ENCODE data around the gene PPM1B. TPM values are rescaled to one million over a fixed set of nuclear protein-coding genes. Genes with fewer than 3 reads are reported as not detected.

Gene PPM1B
- total and polyA plus RNA-seq, 2 of the 4 experiments (the other 2 are of a cell fraction), result 13.4 to 14.7 TPM

- in situ Hi-C loops (cut with MboI; ENCODE audit: low sequenced_read_pairs) (no loop called here), dilution Hi-C loops (cut with HindIII; ENCODE audit: low sequenced_read_pairs, unreplicated experiment) (no loop called here)
- CTCF ChIA-PET, result interaction anchor here (1.7 kb wide), 1 partner anchor 8 kb away, joined by 6 read pairs; no protein-coding TSS in a partner anchor
Measured at GRCh38 chr2:44201648-44202165, 33.0 kb downstream of the PPM1B start.

More at GRCh38 chr2:44201648-44202165, 33.0 kb downstream of the PPM1B start:
- intact Hi-C loops (cut with micrococcal nuclease), result no loop called here
- H3K4me3 ChIP-seq (ENCODE audit: insufficient read depth, low read depth, low read length), result no peak overlapping the region
- no peak overlapping the region for H2BK20ac ChIP-seq (ENCODE audit: low read depth, low read length)
- no peak overlapping the region for H3K9ac ChIP-seq (ENCODE audit: low read depth, low read length)
- H2AK5ac ChIP-seq (ENCODE audit: low read depth, low read length), result no peak overlapping the region
- H4K8ac ChIP-seq (ENCODE audit: low read depth in 2 of 2, low read length in 2 of 2), result no peak overlapping the region
- no peaks in the 10 kb centered on the region; the same call in 1 of the 2 replicates for H4K20me1 ChIP-seq (ENCODE audit: insufficient read depth, low read length)
- H2BK5ac ChIP-seq (ENCODE audit: low read depth, low read length, poor library complexity, severe bottlenecking), result no peak overlapping the region
- no peak overlapping the region for H3K4me2 ChIP-seq (ENCODE audit: low read depth, low read length)
- H3K79me1 ChIP-seq (ENCODE audit: low read depth in 1 of 2, low read length in 2 of 2), result peaks cover 12 to 35% of the 10 kb centered on the region in 2 experiments
- no peak overlapping the region for H2BK15ac ChIP-seq (ENCODE audit: low read depth, low read length)
- H4K5ac ChIP-seq (ENCODE audit: low read depth, low read length), result no peak overlapping the region
- no peak overlapping the region for H4K91ac ChIP-seq (ENCODE audit: insufficient read depth, low read depth, low read length)
- WGBS, 2 experiments (ENCODE audit: extremely low coverage in 2 of 2, insufficient read length in 1 of 2), result 89% methylated on average over 4 of the region's 6 CpGs; no CpG with 5 or more reads in 1 of the 2 experiments
- no peak overlapping the region for H2AFZ ChIP-seq (replicated peaks; ENCODE audit: low read length, poor library complexity)
- H3K9me1 ChIP-seq (ENCODE audit: insufficient read depth, low read length), result no peaks in the 10 kb centered on the region
- ATAC-seq (ENCODE audit: low read depth) (no peak), DNase-seq (no peak)
- no peaks in the 10 kb centered on the region for H3K27me3 ChIP-seq (ENCODE audit: control insufficient read depth, insufficient read depth, low read length)
- no TSS peak for BruUV-seq (replicated peaks)
- TF ChIP-seq CHD1 (IDR thresholded peaks at IDR 0.05; ENCODE audit: low read depth, low read length) (no peak), ELK1 (IDR thresholded peaks at IDR 0.05; ENCODE audit: borderline replicate concordance, low read depth, low read length) (no peak), NFE2L2 (IDR thresholded peaks at IDR 0.05; ENCODE audit: low read depth, low read length) (no peak), MAZ (IDR thresholded peaks at IDR 0.05; ENCODE audit: borderline replicate concordance, low read depth, low read length) (no peak), BHLHE40 (IDR thresholded peaks at IDR 0.05; ENCODE audit: low read depth, low read length) (no peak), POLR2A (IDR thresholded peaks at IDR 0.05; ENCODE audit: low read depth, low read length) (no peak), CEBPB (IDR thresholded peaks at IDR 0.05; ENCODE audit: low read depth, low read length) (no peak), MAFK (IDR thresholded peaks at IDR 0.05; ENCODE audit: low read depth, low read length) (no peak), MXI1 (IDR thresholded peaks at IDR 0.05; ENCODE audit: borderline replicate concordance, low read depth, low read length) (no peak), RAD21 (IDR thresholded peaks at IDR 0.05; ENCODE audit: low read length) (no peak), FOS (IDR thresholded peaks at IDR 0.05; ENCODE audit: low read depth, low read length) (no peak), SMC3 (IDR thresholded peaks at IDR 0.05; ENCODE audit: low read depth, low read length) (no peak), RCOR1 (IDR thresholded peaks at IDR 0.05; ENCODE audit: insufficient replicate concordance, low read length) (no peak), RFX5 (IDR thresholded peaks at IDR 0.05; ENCODE audit: low read depth, low read length) (no peak), CTCF (conservative IDR thresholded peaks at IDR 0.05; ENCODE audit: low read depth, low read length) (no peak)
- TF ChIP-seq, protein P1, sequence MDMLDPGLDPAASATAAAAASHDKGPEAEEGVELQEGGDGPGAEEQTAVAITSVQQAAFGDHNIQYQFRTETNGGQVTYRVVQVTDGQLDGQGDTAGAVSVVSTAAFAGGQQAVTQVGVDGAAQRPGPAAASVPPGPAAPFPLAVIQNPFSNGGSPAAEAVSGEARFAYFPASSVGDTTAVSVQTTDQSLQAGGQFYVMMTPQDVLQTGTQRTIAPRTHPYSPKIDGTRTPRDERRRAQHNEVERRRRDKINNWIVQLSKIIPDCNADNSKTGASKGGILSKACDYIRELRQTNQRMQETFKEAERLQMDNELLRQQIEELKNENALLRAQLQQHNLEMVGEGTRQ (IDR thresholded peaks at IDR 0.05; ENCODE audit: low read depth, low read length), result no peak
- H3K4ac ChIP-seq (ENCODE audit: low read depth, low read length), result no peak overlapping the region
- no peak overlapping the region for H3K23ac ChIP-seq (ENCODE audit: low read depth, low read length)
- no peak overlapping the region for H2AK9ac ChIP-seq (replicated peaks; ENCODE audit: low read depth, low read length, poor library complexity)
- peaks cover 5% of the 10 kb centered on the region; the same call in 1 of the 2 replicates for H3K36me3 ChIP-seq (ENCODE audit: control insufficient read depth, insufficient read depth, low read length)
- H3K9me3 ChIP-seq (ENCODE audit: control insufficient read depth, insufficient read depth, low read length), result no peaks in the 10 kb centered on the region
- H3K4me1 ChIP-seq (ENCODE audit: control insufficient read depth, insufficient read depth, low read length), result 0 out of 2 replicates have a peak, but pooled peaks cover 2% of the 10 kb centered on the region
- H3K56ac ChIP-seq (ENCODE audit: extremely low read depth, insufficient read depth, low read length), result no peak overlapping the region
- no peak overlapping the region for H2BK120ac ChIP-seq (ENCODE audit: low read depth, low read length)
- no peak overlapping the region for H3K18ac ChIP-seq (ENCODE audit: low read depth, low read length)
- no peak overlapping the region for H3K14ac ChIP-seq (replicated peaks; ENCODE audit: low read depth, low read length)
- POLR2A ChIA-PET (ENCODE audit: unreplicated experiment), result no interaction called here
- H3K27ac ChIP-seq (ENCODE audit: insufficient read depth, low read length), result no peak overlapping the region

All from IMR-90 (cell line).